H1 (cell line): ENCODE measurements around the gene TPPP3. TPM values are rescaled to one million over a fixed set of nuclear protein-coding genes. Genes with fewer than 3 reads are reported as not detected.

Source experiments
- CTCF ChIA-PET: fragments of 300-600 bp; sonication (Branson Sonifier 250); formaldehyde crosslinking; loops from one replicate; lab custom pipeline; 2021; ENCODE audit not compliant: partially characterized antibody; lab: Charles Lee
- POLR2A ChIA-PET: fragments of 300-600 bp; sonication (Branson Sonifier 250); formaldehyde crosslinking; loops from one replicate; lab custom pipeline; 2021; ENCODE audit warnings: inconsistent platforms; ENCODE audit not compliant: partially characterized antibody; lab: Charles Lee
- DNase-seq, 2 experiments: peaks; one replicate each; pipeline versions ENCODE4 v3.0.0 to v3.0.0-alpha.2; 2010 to 2022; ENCODE audit warnings: low spot score in 2 of 2, low read depth in 1 of 2, mixed read lengths in 1 of 2
- FAIRE-seq: peaks from 2 replicates; lab custom pipeline; 2011; peaks lifted over from hg19 to GRCh38; lab: Jason Lieb, UNC
- H2AFZ ChIP-seq: 2 replicates; pipeline ENCODE4 v1.8.1; 2012; ENCODE audit warnings: low read length, inconsistent platforms
- H2AK5ac ChIP-seq: 2 replicates; pipeline ENCODE4 v1.6.1; 2013; ENCODE audit warnings: low read depth, low read length
- H2BK120ac ChIP-seq: replicated peaks from 2 replicates; pipeline ENCODE3; 2013; ENCODE audit warnings: low read depth, low read length, inconsistent platforms
- H2BK12ac ChIP-seq: 2 replicates; pipeline ENCODE4 v1.6.1; 2013; ENCODE audit warnings: low read depth, low read length
- H2BK15ac ChIP-seq: 2 replicates; pipeline ENCODE4 v1.6.1; 2013; ENCODE audit warnings: low read length
- H2BK20ac ChIP-seq: 2 replicates; pipeline ENCODE4 v1.6.1; 2013; ENCODE audit warnings: low read length
- H2BK5ac ChIP-seq: 2 replicates; pipeline ENCODE4 v1.6.1; 2013; ENCODE audit warnings: low read depth, low read length
- H3K14ac ChIP-seq: 2 replicates; pipeline ENCODE4 v1.6.1; 2013; ENCODE audit warnings: inconsistent platforms; ENCODE audit not compliant: insufficient read length
- H3K18ac ChIP-seq: 2 replicates; pipeline ENCODE4 v1.6.1; 2013; ENCODE audit warnings: low read length; ENCODE audit errors: extremely low read depth
- H3K23ac ChIP-seq: 2 replicates; pipeline ENCODE4 v1.6.1; 2013; ENCODE audit warnings: inconsistent platforms; ENCODE audit not compliant: insufficient read length
- H3K23me2 ChIP-seq: 2 replicates; pipeline ENCODE4 v1.6.1; 2013; ENCODE audit warnings: low read depth, low read length
- H3K27ac ChIP-seq: 2 replicates; pipeline ENCODE4 v1.6.1; 2011; ENCODE audit warnings: low read depth, low read length, inconsistent platforms
- H3K27me3 ChIP-seq, 4 experiments: replicated peaks in 1 of 4; 1 replicate in 1 of 4; 2 replicates in 3 of 4; pipeline versions ENCODE4 v1.6.1 to v1.8.1; 2011 to 2013; ENCODE audit warnings: low read length in 3 of 4, mild to moderate bottlenecking in 3 of 4, inconsistent platforms in 2 of 4, mixed read lengths in 2 of 4, moderate library complexity in 1 of 4; ENCODE audit not compliant: control insufficient read depth in 3 of 4, insufficient read depth in 3 of 4; ENCODE audit errors: extremely low read depth in 1 of 4
- H3K36me3 ChIP-seq, 4 experiments: 2 replicates each; pipeline versions ENCODE4 v1.6.1 to v1.8.1; 2011 to 2013; ENCODE audit warnings: mild to moderate bottlenecking in 4 of 4, low read length in 3 of 4, moderate library complexity in 2 of 4, control low read depth in 1 of 4, inconsistent platforms in 1 of 4; ENCODE audit not compliant: insufficient read depth in 4 of 4, control insufficient read depth in 2 of 4
- H3K4ac ChIP-seq: replicated peaks from 2 replicates; pipeline ENCODE3; 2013; ENCODE audit warnings: low read length, low read depth, mixed read lengths, inconsistent platforms; ENCODE audit not compliant: insufficient read length
- H3K4me1 ChIP-seq, 4 experiments: replicated peaks in 1 of 4; 1 replicate in 1 of 4; 2 replicates in 3 of 4; pipeline versions ENCODE4 v1.6.1 to v1.8.1; 2011 to 2013; ENCODE audit warnings: low read length in 3 of 4, inconsistent platforms in 2 of 4, mixed read lengths in 1 of 4; ENCODE audit not compliant: insufficient read depth in 4 of 4, control insufficient read depth in 3 of 4
- H3K4me2 ChIP-seq, 2 experiments: 2 replicates each; pipeline versions ENCODE4 v1.6.1 to v1.8.1; 2011 to 2013; ENCODE audit warnings: low read depth in 2 of 2, low read length in 2 of 2, control low read depth in 1 of 2, inconsistent platforms in 1 of 2, mild to moderate bottlenecking in 1 of 2; ENCODE audit not compliant: insufficient read depth in 1 of 2
- H3K4me3 ChIP-seq, 4 experiments: fragments of 200-600, 300-600 bp in 1 of 4; sonication (generic), shearing (Covaris generic), sonication (Bioruptor Twin) in 1 of 4; 2 replicates each; pipeline versions ENCODE4 v1.5.1 to v1.8.1; 2011 to 2016; ENCODE audit warnings: low read length in 4 of 4, low read depth in 3 of 4, control low read depth in 2 of 4, inconsistent platforms in 2 of 4, mild to moderate bottlenecking in 2 of 4, mixed read lengths in 1 of 4, moderate library complexity in 1 of 4; ENCODE audit not compliant: insufficient read depth in 2 of 4; ENCODE audit errors: extremely low read depth in 1 of 4
- H3K56ac ChIP-seq: replicated peaks from 2 replicates; pipeline ENCODE3; 2013; ENCODE audit warnings: low read depth, mild to moderate bottlenecking, mixed read lengths, low read length, inconsistent platforms; ENCODE audit not compliant: insufficient read length
- H3K79me1 ChIP-seq: 2 replicates; pipeline ENCODE4 v1.6.1; 2013; ENCODE audit warnings: low read depth, low read length, control low read depth
- H3K79me2 ChIP-seq, 2 experiments: 2 replicates each; pipeline versions ENCODE4 v1.6.1 to v1.8.1; 2012 to 2013; ENCODE audit warnings: low read length in 2 of 2, mild to moderate bottlenecking in 2 of 2, inconsistent platforms in 1 of 2; ENCODE audit not compliant: insufficient read depth in 2 of 2, control insufficient read depth in 1 of 2
- H3K9ac ChIP-seq, 4 experiments: replicated peaks in 1 of 4; 1 replicate in 1 of 4; 2 replicates in 3 of 4; pipeline versions ENCODE4 v1.6.1 to v1.8.1; 2011 to 2013; ENCODE audit warnings: low read depth in 3 of 4, low read length in 3 of 4, control low read depth in 2 of 4, mild to moderate bottlenecking in 2 of 4, moderate library complexity in 2 of 4, inconsistent platforms in 1 of 4; ENCODE audit errors: extremely low read depth in 1 of 4
- H3K9me3 ChIP-seq, 2 experiments: 2 replicates each; pipeline versions ENCODE4 v1.6.1 to v1.8.1; 2012 to 2013; ENCODE audit warnings: mild to moderate bottlenecking in 2 of 2, moderate library complexity in 2 of 2, control low read depth in 1 of 2, inconsistent platforms in 1 of 2, low read depth in 1 of 2, low read length in 1 of 2, mixed read lengths in 1 of 2; ENCODE audit not compliant: insufficient read depth in 2 of 2
- H4K20me1 ChIP-seq, 2 experiments: replicated peaks in 1 of 2; 2 replicates each; pipeline versions ENCODE3 to v1.8.1; 2011 to 2013; ENCODE audit warnings: inconsistent platforms in 2 of 2, low read length in 2 of 2, mild to moderate bottlenecking in 1 of 2; ENCODE audit not compliant: insufficient read depth in 2 of 2, control insufficient read depth in 1 of 2
- H4K5ac ChIP-seq: 2 replicates; pipeline ENCODE4 v1.6.1; 2013; ENCODE audit warnings: low read length, low read depth, mixed read lengths, inconsistent platforms; ENCODE audit not compliant: insufficient read length
- H4K8ac ChIP-seq: 2 replicates; pipeline ENCODE4 v1.8.0; 2013; ENCODE audit warnings: mild to moderate bottlenecking, moderate library complexity, low read length, inconsistent platforms; ENCODE audit not compliant: insufficient read depth; ENCODE audit errors: extremely low read depth
- H4K91ac ChIP-seq: replicated peaks from 2 replicates; pipeline ENCODE3; 2013; ENCODE audit warnings: low read length, mixed read lengths, inconsistent platforms; ENCODE audit not compliant: insufficient read length
- CTBP2 ChIP-seq: IDR thresholded peaks from 2 replicates; pipeline ENCODE4 v1.7.0; 2011; ENCODE audit warnings: borderline replicate concordance, mild to moderate bottlenecking, moderate library complexity, mixed read lengths, low read length; ENCODE audit not compliant: insufficient read depth, insufficient read length
- CTCF ChIP-seq, 3 experiments: IDR thresholded peaks; 1 replicate in 2 of 3; 2 replicates in 1 of 3; pipeline versions ENCODE4 v1.5.1 to v1.6.1; 2011; ENCODE audit warnings: low read length in 3 of 3, mild to moderate bottlenecking in 3 of 3, inconsistent platforms in 2 of 3, low read depth in 1 of 3, moderate library complexity in 1 of 3; ENCODE audit not compliant: insufficient read depth in 1 of 3; ENCODE audit errors: control extremely low read depth in 1 of 3
- EGR1 ChIP-seq: IDR thresholded peaks from 2 replicates; pipeline ENCODE4 v1.6.1; 2011; ENCODE audit warnings: low read depth, low read length, borderline replicate concordance
- FOSL1 ChIP-seq: IDR thresholded peaks from 2 replicates; pipeline ENCODE4 v1.6.1; 2011; ENCODE audit warnings: mild to moderate bottlenecking, low read depth, low read length, moderate library complexity; ENCODE audit not compliant: insufficient read depth
- GABPA ChIP-seq: IDR thresholded peaks from 2 replicates; pipeline ENCODE4 v1.6.1; 2011; ENCODE audit warnings: mild to moderate bottlenecking, low read length, moderate library complexity, borderline replicate concordance; ENCODE audit not compliant: insufficient read depth
- NANOG ChIP-seq: IDR thresholded peaks from 2 replicates; pipeline ENCODE4 v1.6.1; 2011; ENCODE audit warnings: low read length, low read depth, mild to moderate bottlenecking, inconsistent platforms; ENCODE audit not compliant: insufficient read depth, poor library complexity, severe bottlenecking
- RXRA ChIP-seq: IDR thresholded peaks from 2 replicates; pipeline ENCODE4 v1.6.1; 2011; ENCODE audit warnings: low read depth, mild to moderate bottlenecking, low read length, moderate library complexity; ENCODE audit not compliant: insufficient read depth
- SRF ChIP-seq: IDR thresholded peaks from 2 replicates; pipeline ENCODE4 v1.6.1; 2011; ENCODE audit warnings: mild to moderate bottlenecking, low read depth, low read length, moderate library complexity
- WGBS, 2 experiments: shearing (Covaris generic) in 1 of 2; methylation state at CpG; one replicate each; pipeline versions ENCODE4 v1.1.6 to v1.1.7; 2013 to 2015; ENCODE audit warnings: low lambda C conversion rate in 2 of 2, mixed read lengths in 2 of 2, inconsistent platforms in 1 of 2, low coverage in 1 of 2, missing lambda C conversion rate in 1 of 2; ENCODE audit not compliant: insufficient replicate concordance in 2 of 2, insufficient coverage in 1 of 2, insufficient read length in 1 of 2; ENCODE audit errors: extremely low coverage in 1 of 2, missing lambda C conversion rate in 1 of 2; 5-methylcytosine and 5-hydroxymethylcytosine counted together
- polyA plus RNA-seq, 7 experiments: library from polyadenylated mRNA; depleted of rRNA in 3 of 7; stranded (reverse) in 5 of 7; unstranded in 2 of 7; fragments of >200 nt in 5 of 7; fragments of 200-250 nt in 2 of 7; gene quantifications; 1 replicate in 5 of 7; 2 replicates in 1 of 7; 4 replicates in 1 of 7; pipeline versions ENCODE4 v1.2.1 to v1.2.3, GENCODE V29; 2011 to 2013; ENCODE audit warnings: missing spikeins in 2 of 7, mixed read lengths in 2 of 7
- total RNA-seq: library from RNA; stranded (reverse); fragmentation: NEBNext Ultra II Directional; extraction: Animal tissue kit (Norgen Biotek cat#: 25700); gene quantifications from 2 replicates; pipeline ENCODE4 v1.2.1, GENCODE V29; 2021

The TPPP3 gene
- total and polyA plus RNA-seq, 2 of the 8 experiments (the other 6 are each of a cell fraction or from before 2014, with no cell fraction given), result 0.77 to 1.0 TPM

GRCh38 chr16:67389911-67390815, 3.1 kb downstream of the TPPP3 start:
- H4K91ac ChIP-seq, result no peak overlapping the region
- peaks cover 20 to 39% (median 34%) of the 10 kb centered on the region in 4 experiments for H3K27me3 ChIP-seq
- no peaks in the 10 kb centered on the region; the same call in 1 of the 2 replicates for H3K23me2 ChIP-seq
- H2AFZ ChIP-seq, result no peak overlapping the region
- DNase-seq (no peak), FAIRE-seq (no peak)
- H4K8ac ChIP-seq, result no peak overlapping the region; the same call in 1 of the 2 replicates
- ChIA-PET POLR2A (no interaction called here), CTCF (interaction anchor here (0.6 to 32.4 kb wide), 12 partner anchors 9 to 481 kb away, joined by 3 to 476 read pairs (median 3); partner anchors contain the start of gene ZDHHC1)
- H4K5ac ChIP-seq, result no peak overlapping the region
- 92% methylated on average over 27 of the region's 27 CpGs; no CpG with 5 or more reads in 1 of the 2 experiments for WGBS, 2 experiments
- H3K4me2 ChIP-seq, result no peak overlapping the region
- H2BK12ac ChIP-seq, result no peak overlapping the region; the same call in 1 of the 2 replicates
- no peaks in the 10 kb centered on the region for H3K36me3 ChIP-seq
- no peaks in the 10 kb centered on the region for H3K79me1 ChIP-seq
- no peak overlapping the region for H2BK20ac ChIP-seq
- H4K20me1 ChIP-seq, result peaks cover 5 to 6% of the 10 kb centered on the region in 2 experiments
- H2BK5ac ChIP-seq, result no peak overlapping the region
- H3K14ac ChIP-seq, result no peak overlapping the region
- H3K9ac ChIP-seq, result no peak overlapping the region
- no peak overlapping the region for H3K27ac ChIP-seq
- peaks cover 0 to 21% (median 14%) of the 10 kb centered on the region in 4 experiments; a peak in 6 of 7 replicates for H3K4me1 ChIP-seq
- H3K18ac ChIP-seq, result no peak overlapping the region
- no peak overlapping the region for H2BK15ac ChIP-seq
- no peaks in the 10 kb centered on the region for H3K79me2 ChIP-seq
- H3K9me3 ChIP-seq, result no peaks in the 10 kb centered on the region
- no peak overlapping the region for H3K4me3 ChIP-seq
- H2BK120ac ChIP-seq, result no peak overlapping the region
- H3K56ac ChIP-seq, result no peak overlapping the region
- H2AK5ac ChIP-seq, result no peak overlapping the region
- H3K4ac ChIP-seq, result no peak overlapping the region
- no peak overlapping the region for H3K23ac ChIP-seq
- no peak for TF ChIP-seq SRF
- no peak for TF ChIP-seq NANOG
- no peak for TF ChIP-seq EGR1
- TF ChIP-seq FOSL1, result no peak
- TF ChIP-seq RXRA, result no peak
- TF ChIP-seq CTCF (IDR thresholded peaks at IDR 0.05; ENCODE audit: control extremely low read depth in 1 of 3, insufficient read depth in 1 of 3, low read depth in 1 of 3, low read length in 3 of 3), result no peak
- TF ChIP-seq CTBP2, result no peak
- no peak for TF ChIP-seq GABPA
